Ramos (cell line): Measurements from ENCODE around the gene CMYA5.

ENCODE experiments used
- in situ Hi-C: fragments of 300-500 bp; cut with MboI; formaldehyde crosslinking; loops from one replicate; pipeline ENCODE4 v1.14.3; 2022; ENCODE audit warnings: low sequenced_read_pairs; ENCODE audit not compliant: unreplicated experiment

Gene CMYA5

DNA sequence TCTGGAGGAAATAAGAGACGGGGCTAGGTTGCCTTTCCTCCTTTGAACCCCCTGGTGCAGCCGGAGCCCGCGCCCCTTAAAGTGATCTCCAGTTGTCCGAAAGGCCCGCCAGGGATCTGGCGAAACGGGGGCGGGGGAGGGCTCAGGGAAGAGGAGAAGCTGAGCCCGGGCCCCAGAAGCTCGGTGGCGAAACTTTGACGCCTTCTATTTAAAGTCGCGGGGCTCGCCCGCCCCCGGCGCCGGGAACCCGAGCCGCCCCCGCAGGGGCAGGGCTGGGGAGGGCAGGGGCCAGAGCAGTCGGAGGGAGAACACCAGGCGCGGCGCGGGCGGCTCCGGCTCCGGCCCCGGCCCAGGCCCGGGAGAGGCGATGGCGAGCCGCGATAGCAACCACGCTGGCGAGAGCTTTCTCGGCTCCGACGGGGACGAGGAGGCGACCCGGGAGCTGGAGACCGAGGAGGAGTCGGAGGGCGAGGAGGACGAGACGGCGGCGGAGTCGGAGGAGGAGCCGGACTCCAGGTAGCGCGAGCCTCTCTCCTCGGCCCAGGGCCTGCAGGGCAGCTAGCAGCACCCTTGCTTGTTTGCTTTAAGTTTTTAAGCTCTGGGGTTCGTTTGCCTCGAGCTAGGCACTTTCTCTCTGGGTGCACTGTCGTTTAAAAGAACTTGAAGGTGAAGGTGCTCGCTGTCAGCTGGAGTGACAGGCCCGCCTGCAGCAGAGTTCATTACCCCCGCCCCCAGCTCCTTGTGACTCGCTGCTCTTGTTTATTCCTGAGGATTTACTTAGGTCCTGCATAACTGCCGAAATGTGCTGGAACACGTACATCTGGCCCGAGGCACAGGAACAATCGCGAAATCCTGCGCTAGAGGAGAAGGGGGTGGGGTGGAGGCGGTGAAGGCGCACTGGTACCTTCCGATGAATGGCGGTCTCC is at the start of gene CMYA5:
Gene CMYA5, plus strand, starts transcription at position 296 of the 926 bp plus-strand sequence. Its CDS starts 72 bp downstream, at position 368.
- in situ Hi-C loops = loop anchor here (25.0 kb wide), 1 partner anchor 597 kb away; no protein-coding TSS in a partner anchor

- in situ Hi-C loops = no loop called here
Observed at GRCh38 chr5:79640571-79641055, 49.0 kb upstream of the CMYA5 start.

GRCh38 chr5:79641414-79641813 is 48.2 kb upstream of the CMYA5 start:
- in situ Hi-C loops = no loop called here

GRCh38 chr5:79642210-79642609 is 47.4 kb upstream of the CMYA5 start:
- in situ Hi-C loops = no loop called here

GRCh38 chr5:79653843-79654242 is 35.8 kb upstream of the CMYA5 start:
- in situ Hi-C loops = no loop called here

DNA sequence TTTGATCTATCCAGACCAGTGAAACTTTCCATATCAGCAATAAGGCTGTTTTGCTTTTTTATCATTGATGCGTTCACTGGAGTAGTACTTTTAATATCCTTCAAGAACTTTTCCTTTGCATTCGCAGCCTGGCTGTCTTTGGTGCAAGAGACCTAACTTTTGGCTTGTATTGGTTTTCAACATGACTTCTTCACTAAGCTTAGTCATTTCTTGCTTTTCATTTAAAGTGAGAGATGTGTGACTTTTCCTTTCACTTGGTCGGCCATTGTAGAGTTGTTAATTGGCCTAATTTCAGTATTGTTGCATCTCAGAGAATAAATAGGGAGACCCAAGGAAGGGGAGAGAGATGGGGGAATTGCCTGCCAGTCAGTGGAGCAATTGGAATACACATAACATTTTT is 26.4 kb upstream of the CMYA5 start:
- in situ Hi-C loops = no loop called here

- in situ Hi-C loops = no loop called here
Observed at GRCh38 chr5:79666758-79667157, 22.9 kb upstream of the CMYA5 start.

GRCh38 chr5:79672392-79672791 is 17.2 kb upstream of the CMYA5 start:
- in situ Hi-C loops = no loop called here

DNA sequence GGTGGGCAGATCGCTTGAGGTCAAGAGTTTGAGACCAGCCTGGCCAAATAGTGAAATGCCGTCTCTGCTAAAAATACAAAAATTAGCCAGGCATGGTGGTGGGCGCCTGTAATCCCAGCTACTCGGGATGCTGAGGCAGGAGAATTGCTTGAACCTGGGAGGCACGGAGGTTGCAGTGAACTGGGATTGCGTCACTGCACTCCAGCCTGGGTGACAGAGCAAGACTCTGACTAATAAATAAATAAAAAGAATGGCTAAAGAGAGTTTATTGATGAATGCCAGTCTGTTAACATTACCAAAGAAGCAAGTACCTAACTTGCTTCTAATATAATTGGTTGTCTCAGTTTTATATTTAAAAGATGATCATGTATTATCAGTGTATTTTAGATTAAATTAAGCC is 13.3 kb upstream of the CMYA5 start:
- in situ Hi-C loops = loop anchor here (25.0 kb wide), 1 partner anchor 611 kb away; no protein-coding TSS in a partner anchor

DNA sequence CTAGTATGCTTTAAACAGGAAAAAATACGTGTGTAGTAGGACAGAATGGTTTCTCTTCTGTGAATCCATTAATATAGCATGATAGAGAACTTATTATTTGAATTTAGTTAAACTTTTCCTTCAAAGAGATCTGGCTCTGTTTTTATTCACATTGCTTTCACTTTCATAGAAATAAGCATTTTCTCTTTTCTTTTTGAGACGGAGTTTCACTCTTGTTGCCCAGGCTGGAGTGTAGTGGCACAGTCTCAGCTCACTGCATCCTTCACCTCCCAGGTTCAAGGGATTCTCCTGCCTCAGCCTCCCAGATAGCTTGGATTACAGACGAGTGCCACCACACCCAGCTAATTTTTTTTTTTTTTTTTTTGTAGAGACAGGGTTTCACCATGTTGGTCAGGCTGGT is 7.5 kb upstream of the CMYA5 start:
- in situ Hi-C loops = loop anchor here (25.0 kb wide), 1 partner anchor 605 kb away; no protein-coding TSS in a partner anchor

DNA sequence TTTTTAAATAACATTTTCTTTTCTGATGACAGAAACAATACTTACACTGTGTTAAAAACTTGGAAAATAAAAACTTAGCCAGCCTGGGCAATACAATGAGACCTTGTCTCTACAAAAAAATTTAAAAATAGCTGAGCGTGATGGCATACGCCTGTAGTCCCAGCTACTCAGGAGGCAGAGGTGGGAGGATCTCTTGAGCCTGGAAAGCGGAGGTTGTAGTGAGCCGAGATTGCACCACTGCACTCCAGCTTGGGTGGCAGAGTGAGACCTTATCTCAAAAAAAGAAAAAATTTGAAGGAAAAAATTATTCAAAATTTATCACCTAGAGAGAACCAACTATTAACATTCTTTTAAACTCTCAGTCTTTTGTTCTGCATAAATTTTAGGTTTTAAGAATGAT is 4.9 kb upstream of the CMYA5 start:
- in situ Hi-C loops = loop anchor here (25.0 kb wide), 1 partner anchor 603 kb away; no protein-coding TSS in a partner anchor

- in situ Hi-C loops = loop anchor here (25.0 kb wide), 1 partner anchor 602 kb away; no protein-coding TSS in a partner anchor
Observed at GRCh38 chr5:79685627-79686026, 4.0 kb upstream of the CMYA5 start.

DNA sequence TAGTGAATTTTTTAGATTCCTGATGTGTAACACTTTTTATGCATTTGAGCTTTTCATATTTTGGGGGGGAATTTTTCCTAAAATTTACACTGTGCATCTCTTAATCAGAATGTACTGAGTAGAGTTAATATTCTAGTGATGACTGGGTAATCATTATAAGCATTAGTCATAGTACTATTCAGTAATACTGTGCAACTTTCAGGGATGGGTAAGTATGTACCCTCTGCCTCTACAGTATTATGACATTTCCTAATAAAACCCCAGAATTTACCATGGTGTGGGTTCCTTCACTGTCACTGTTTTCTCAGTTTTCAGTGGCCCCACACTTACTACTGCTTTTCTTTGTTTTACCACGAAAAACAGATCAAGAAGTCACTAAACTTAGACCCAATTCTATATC is 2.8 kb upstream of the CMYA5 start:
- in situ Hi-C loops = loop anchor here (25.0 kb wide), 1 partner anchor 601 kb away; no protein-coding TSS in a partner anchor

- in situ Hi-C loops = loop anchor here (25.0 kb wide), 1 partner anchor 599 kb away; no protein-coding TSS in a partner anchor
Observed at GRCh38 chr5:79687889-79688288, 1.7 kb upstream of the CMYA5 start.

- in situ Hi-C loops = loop anchor here (25.0 kb wide), 1 partner anchor 596 kb away; no protein-coding TSS in a partner anchor
Observed at GRCh38 chr5:79691007-79691406, 1.4 kb downstream of the CMYA5 start.

DNA sequence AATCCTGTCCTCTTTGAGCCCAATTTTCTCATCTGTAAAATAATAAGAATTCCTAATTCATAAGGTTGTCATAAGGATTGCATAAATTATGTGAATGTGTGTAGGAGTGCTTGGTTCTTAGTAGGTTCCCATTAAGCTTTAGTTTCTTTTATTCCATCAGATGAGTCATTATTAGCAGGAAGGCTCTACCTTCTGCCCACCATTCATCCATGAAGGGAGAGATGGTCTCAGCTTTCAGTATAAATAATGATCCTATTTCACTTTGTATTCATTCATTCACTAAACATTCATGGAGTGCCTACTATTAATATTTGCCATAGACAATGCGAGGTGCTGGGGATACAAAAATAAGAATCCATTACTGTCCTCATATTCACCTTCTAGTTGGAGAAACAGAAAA is 3.0 kb downstream of the CMYA5 start:
- in situ Hi-C loops = loop anchor here (25.0 kb wide), 1 partner anchor 595 kb away; no protein-coding TSS in a partner anchor

DNA sequence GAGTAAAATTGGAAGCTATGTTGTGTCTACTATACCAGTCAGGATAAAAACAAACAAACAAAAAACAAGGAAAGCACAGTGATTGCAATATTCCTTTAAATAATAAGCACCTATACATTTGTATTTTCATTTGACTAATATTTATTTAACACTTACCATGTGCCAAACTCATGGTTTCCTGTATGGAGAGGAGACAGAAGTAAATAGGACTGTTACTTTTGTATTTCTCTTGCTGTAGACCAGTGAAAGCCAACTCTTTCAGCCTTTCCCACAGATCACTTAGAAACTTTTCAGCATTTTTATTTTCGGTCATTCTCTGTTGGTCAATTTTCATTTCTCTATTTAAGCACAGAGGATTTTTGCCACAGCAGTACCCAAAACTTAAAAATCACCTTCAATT is 4.5 kb downstream of the CMYA5 start:
- in situ Hi-C loops = loop anchor here (25.0 kb wide), 1 partner anchor 593 kb away; no protein-coding TSS in a partner anchor

DNA sequence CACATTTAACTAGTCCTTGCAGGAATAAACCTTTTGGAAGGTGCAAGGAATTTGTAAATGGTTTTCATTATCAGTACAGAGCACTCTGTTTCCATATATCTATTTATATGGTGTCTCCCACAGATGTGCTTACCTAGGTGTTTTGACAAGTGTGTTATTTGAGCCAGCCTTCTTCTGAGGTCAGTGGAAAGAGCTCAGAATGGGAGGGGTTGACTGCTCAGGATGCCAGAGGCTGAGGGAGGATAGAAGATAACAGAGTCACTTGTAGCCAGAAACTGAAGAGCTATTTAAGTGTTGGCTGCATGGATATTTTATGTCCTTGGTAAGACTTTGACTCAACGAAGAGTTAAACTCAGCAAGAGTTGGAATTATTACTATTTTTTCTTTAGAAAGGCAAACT is 5.0 kb downstream of the CMYA5 start:
- in situ Hi-C loops = loop anchor here (25.0 kb wide), 1 partner anchor 593 kb away; no protein-coding TSS in a partner anchor

DNA sequence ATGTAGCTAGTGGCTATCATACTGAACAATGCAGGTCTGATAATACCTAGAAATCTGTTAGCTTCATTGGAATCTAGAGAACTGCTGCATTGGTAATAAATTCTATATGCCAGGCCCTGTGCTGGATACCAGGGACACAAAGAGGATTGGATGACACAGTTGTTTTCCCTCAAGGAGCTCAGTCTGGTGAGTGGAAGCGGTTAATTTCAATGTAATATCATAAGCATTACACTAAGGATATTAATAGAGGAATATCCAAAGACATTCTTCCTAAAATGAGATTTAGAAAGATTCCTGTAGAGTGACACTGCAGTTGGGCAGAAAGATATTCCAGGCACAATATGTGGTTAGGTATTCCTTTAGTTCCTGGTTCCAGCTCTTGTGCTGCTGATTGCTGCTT is 5.9 kb downstream of the CMYA5 start:
- in situ Hi-C loops = loop anchor here (25.0 kb wide), 1 partner anchor 592 kb away; no protein-coding TSS in a partner anchor

DNA sequence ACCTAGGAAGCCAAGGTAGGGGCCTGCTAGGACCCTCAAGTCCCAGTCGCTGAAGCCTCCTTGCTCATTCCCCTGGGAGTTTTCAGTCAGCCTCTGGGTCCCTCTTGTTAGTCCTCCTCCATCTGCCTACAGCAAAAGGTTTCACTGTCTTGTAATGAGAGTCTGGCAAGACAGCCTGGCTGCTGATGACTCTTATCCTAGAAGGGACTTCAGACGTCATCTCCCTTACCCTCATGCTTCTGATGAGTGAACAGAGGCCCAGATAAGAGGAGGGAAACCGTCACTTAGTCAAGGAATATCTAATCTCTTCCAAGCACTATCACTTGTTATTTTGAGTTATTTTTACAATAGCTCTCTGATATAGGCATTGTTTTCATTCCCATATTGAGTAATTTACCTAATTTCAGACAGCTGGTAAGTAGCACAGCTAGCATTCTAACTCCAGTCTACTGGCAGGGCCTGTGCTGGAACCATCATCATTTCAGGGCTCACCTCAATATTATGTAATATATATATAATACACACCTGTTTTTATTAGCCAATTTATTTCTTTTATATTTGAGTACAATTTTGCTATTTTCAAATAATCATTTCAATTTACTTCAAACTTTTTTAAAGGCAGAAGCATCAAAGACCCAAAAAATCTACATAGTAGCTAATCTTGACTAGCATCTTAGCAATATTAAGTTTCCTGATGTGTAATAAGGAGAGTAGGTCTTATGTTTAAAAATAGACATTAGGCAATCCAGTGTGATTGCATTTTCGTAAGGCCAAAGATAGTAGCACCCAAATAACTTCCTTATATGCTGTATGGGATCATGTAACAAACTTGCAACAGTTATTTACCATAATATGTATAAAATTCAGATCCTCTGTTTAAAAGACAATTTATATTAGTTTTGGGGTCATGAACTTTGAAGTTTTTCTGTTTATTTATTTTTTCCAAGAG is 7.9 kb downstream of the CMYA5 start:
- in situ Hi-C loops = loop anchor here (25.0 kb wide), 1 partner anchor 590 kb away; no protein-coding TSS in a partner anchor
